ENCODE measurements around the gene ADH1B.

DNA sequence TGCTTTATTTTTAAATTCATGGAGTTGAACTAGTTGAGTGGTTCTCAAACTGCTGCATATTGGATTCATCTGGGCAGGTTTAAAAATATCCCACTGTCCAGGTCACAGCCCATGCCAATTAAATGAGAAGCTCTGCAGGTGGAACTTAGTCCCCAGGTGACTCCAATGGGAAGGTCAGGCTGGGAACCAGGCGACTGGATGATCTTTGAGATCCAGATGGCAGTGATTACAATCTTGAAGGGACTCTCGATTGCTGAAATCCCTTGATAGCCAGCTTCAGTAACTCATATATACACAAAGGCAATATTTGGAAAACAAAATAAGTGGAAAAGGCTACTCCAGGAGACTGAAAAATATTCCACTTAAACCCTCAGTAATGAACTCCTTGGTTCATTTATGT, 38.5 kb downstream of the ADH1B start:
- TF ChIP-seq, protein P1, sequence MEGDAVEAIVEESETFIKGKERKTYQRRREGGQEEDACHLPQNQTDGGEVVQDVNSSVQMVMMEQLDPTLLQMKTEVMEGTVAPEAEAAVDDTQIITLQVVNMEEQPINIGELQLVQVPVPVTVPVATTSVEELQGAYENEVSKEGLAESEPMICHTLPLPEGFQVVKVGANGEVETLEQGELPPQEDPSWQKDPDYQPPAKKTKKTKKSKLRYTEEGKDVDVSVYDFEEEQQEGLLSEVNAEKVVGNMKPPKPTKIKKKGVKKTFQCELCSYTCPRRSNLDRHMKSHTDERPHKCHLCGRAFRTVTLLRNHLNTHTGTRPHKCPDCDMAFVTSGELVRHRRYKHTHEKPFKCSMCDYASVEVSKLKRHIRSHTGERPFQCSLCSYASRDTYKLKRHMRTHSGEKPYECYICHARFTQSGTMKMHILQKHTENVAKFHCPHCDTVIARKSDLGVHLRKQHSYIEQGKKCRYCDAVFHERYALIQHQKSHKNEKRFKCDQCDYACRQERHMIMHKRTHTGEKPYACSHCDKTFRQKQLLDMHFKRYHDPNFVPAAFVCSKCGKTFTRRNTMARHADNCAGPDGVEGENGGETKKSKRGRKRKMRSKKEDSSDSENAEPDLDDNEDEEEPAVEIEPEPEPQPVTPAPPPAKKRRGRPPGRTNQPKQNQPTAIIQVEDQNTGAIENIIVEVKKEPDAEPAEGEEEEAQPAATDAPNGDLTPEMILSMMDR (IDR thresholded peaks at IDR 0.05) = no peak
- TF ChIP-seq POLR2A (IDR thresholded peaks at IDR 0.05) = no peak

All from adrenal gland (tissue), 5 donors.